Measurements from ENCODE around the gene DHRS7. TPM values are rescaled to one million over a fixed set of nuclear protein-coding genes. Genes with fewer than 3 reads are reported as not detected.

The DHRS7 gene
- total and polyA plus RNA-seq, 7 experiments from 2014 or later, result 29.9 to 118 (median 48.0) TPM

- DNase-seq (no peak), ATAC-seq (peak; percentile 8)
- no peaks in the 10 kb centered on the region for H3K27me3 ChIP-seq (ENCODE audit: control insufficient read depth in 2 of 2, insufficient read depth in 2 of 2, low read length in 2 of 2)
- H3K9me3 ChIP-seq (ENCODE audit: control insufficient read depth in 2 of 3, low read length in 3 of 3), result no peaks in the 10 kb centered on the region
- H3K27me3 Mint-ChIP-seq, result no peaks in the 10 kb centered on the region
- peaks cover 0 to 14% (median 4%) of the 10 kb centered on the region in 5 donors for H3K36me3 Mint-ChIP-seq
- H3K9me3 Mint-ChIP-seq, result no peaks in the 10 kb centered on the region
- CTCF ChIA-PET, result interaction anchor here (1.1 to 1.5 kb wide), 2 partner anchors 23 to 199 kb away, joined by 3 read pairs; no protein-coding TSS in a partner anchor
- H3K36me3 ChIP-seq (ENCODE audit: control insufficient read depth in 2 of 3, insufficient read depth in 3 of 3, low read length in 3 of 3), result peaks cover 0 to 5% (median 0%) of the 10 kb centered on the region in 3 experiments
- peak overlapping the region in 3 of 10 donors; percentile 8 to 17 (median 10) for H3K4me3 Mint-ChIP-seq
- no peak overlapping the region for H3K4me3 ChIP-seq (ENCODE audit: low read length)
- peaks cover 17 to 34% of the 10 kb centered on the region in 2 donors for H3K4me1 ChIP-seq (ENCODE audit: control insufficient read depth in 2 of 2, insufficient read depth in 2 of 2, low read length in 2 of 2)
- H3K27ac Mint-ChIP-seq, result peak overlapping the region in 8 of 9 donors; percentile 33 to 91 (median 80)
- H3K4me1 Mint-ChIP-seq, result peaks cover 33 to 83% (median 73%) of the 10 kb centered on the region in 7 donors
- no peak overlapping the region for H3K27ac ChIP-seq (ENCODE audit: low read depth, low read length)
- POLR2A ChIA-PET, result interaction anchor here (1.0 to 1.4 kb wide), 6 partner anchors 9 to 87 kb away, joined by 3 to 6 read pairs (median 4); partner anchors contain the start of gene PPM1A
- intact Hi-C loops (cut with micrococcal nuclease), result loop anchor here in 1 of 2 donors (5.0 to 10.0 kb wide), 3 partner anchors 821 to 1737 kb away; partner anchors contain the start of genes DAAM1, KIAA0586, SLC38A6 and TIMM9
Observed at GRCh38 chr14:60161196-60162107, 3.7 kb downstream of the DHRS7 start.

DNA sequence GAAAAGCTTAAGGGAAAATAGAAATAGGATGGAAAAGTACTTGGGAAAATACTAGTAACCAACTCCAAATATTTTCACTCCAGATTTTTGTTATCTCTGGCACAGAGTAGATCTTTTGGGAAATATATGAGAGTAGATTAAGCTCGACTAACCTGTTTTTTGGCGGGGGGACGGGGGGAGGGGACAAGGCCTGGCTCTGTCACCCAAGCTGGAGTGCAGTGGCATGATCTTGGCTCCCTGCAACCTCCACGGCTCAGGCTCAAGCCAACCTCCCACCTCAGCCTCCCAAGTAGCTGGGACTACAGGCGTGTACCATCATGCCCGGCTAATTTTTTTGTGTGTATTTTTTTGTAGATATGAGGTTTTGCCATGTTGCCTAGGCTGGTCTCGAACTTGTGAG lies 4.8 kb downstream of the DHRS7 start:
- Mint-ChIP-seq H3K4me1 (peaks cover 35 to 83% (median 73%) of the 10 kb centered on the region in 7 donors), H3K27ac (peak overlapping the region in 4 of 9 donors; percentile 36 to 63 (median 50))

GRCh38 chr14:60154671-60155070 lies 10.5 kb downstream of the DHRS7 start:
- Mint-ChIP-seq H3K9me3 (no peaks in the 10 kb centered on the region), H3K27ac (peak overlapping the region; percentile 4 to 87 (median 65)), H3K27me3 (no peaks in the 10 kb centered on the region), H3K4me1 (peaks cover 44 to 82% (median 76%) of the 10 kb centered on the region in 7 donors), H3K36me3 (peaks cover 0 to 37% (median 21%) of the 10 kb centered on the region in 5 donors), H3K4me3 (peak overlapping the region in 7 of 10 donors; percentile 0 to 33 (median 14))
- ATAC-seq, result no peak
- intact Hi-C loops (cut with micrococcal nuclease), result loop anchor here in 1 of 2 donors (5.0 kb wide), 1 partner anchor 93 kb away; the partner anchor contains the start of gene PPM1A
- no peak overlapping the region for H3K4me3 ChIP-seq (ENCODE audit: low read length)
- ChIA-PET CTCF (interaction anchor here (0.5 to 1.1 kb wide), 2 partner anchors 11 to 89 kb away, joined by 3 to 4 read pairs; partner anchors contain the start of gene DHRS7), POLR2A (interaction anchor here (5.8 kb wide), 1 partner anchor 10 kb away, joined by 39 read pairs; the partner anchor contains the start of gene DHRS7)
- H3K36me3 ChIP-seq (ENCODE audit: control insufficient read depth in 2 of 3, insufficient read depth in 3 of 3, low read length in 3 of 3), result peaks cover 0 to 5% (median 0%) of the 10 kb centered on the region in 3 experiments
- H3K4me1 ChIP-seq (ENCODE audit: control insufficient read depth in 2 of 2, insufficient read depth in 2 of 2, low read length in 2 of 2), result peaks cover 23 to 28% of the 10 kb centered on the region in 2 donors
- H3K27me3 ChIP-seq (ENCODE audit: control insufficient read depth in 2 of 2, insufficient read depth in 2 of 2, low read length in 2 of 2), result no peaks in the 10 kb centered on the region
- no peaks in the 10 kb centered on the region for H3K9me3 ChIP-seq (ENCODE audit: control insufficient read depth in 2 of 3, low read length in 3 of 3)
- peak overlapping the region; percentile 47 for H3K27ac ChIP-seq (ENCODE audit: low read depth, low read length)
- DNase-seq, result no peak

More for the DNA sequence above, 4.8 kb downstream of the DHRS7 start:
- no peaks in the 10 kb centered on the region for H3K9me3 ChIP-seq (ENCODE audit: control insufficient read depth in 2 of 3, low read length in 3 of 3)
- Mint-ChIP-seq H3K36me3 (peaks cover 0 to 16% (median 7%) of the 10 kb centered on the region in 5 donors), H3K27me3 (no peaks in the 10 kb centered on the region), H3K4me3 (no peak overlapping the region), H3K9me3 (no peaks in the 10 kb centered on the region)
- H3K27me3 ChIP-seq (ENCODE audit: control insufficient read depth in 2 of 2, insufficient read depth in 2 of 2, low read length in 2 of 2), result no peaks in the 10 kb centered on the region
- H3K27ac ChIP-seq (ENCODE audit: low read depth, low read length), result no peak overlapping the region
- peaks cover 0 to 5% (median 0%) of the 10 kb centered on the region in 3 experiments for H3K36me3 ChIP-seq (ENCODE audit: control insufficient read depth in 2 of 3, insufficient read depth in 3 of 3, low read length in 3 of 3)
- ChIA-PET POLR2A (interaction anchor here (0.7 to 1.2 kb wide), 3 partner anchors 23 to 170 kb away, joined by 3 read pairs; partner anchors contain the start of gene PPM1A), CTCF (interaction anchor here (1.1 to 1.5 kb wide), 3 partner anchors 24 to 198 kb away, joined by 3 read pairs; no protein-coding TSS in a partner anchor)
- H3K4me3 ChIP-seq (ENCODE audit: low read length), result no peak overlapping the region
- H3K4me1 ChIP-seq (ENCODE audit: control insufficient read depth in 2 of 2, insufficient read depth in 2 of 2, low read length in 2 of 2), result peaks cover 7 to 24% of the 10 kb centered on the region in 2 donors
- no peak for DNase-seq
- ATAC-seq, result no peak
- intact Hi-C loops (cut with micrococcal nuclease), result loop anchor here in 1 of 2 donors (5.0 to 10.0 kb wide), 3 partner anchors 822 to 1736 kb away; partner anchors contain the start of genes DAAM1, KIAA0586, SLC38A6 and TIMM9

- Mint-ChIP-seq H3K36me3 (peaks cover 0 to 42% (median 23%) of the 10 kb centered on the region in 5 donors), H3K9me3 (no peaks in the 10 kb centered on the region), H3K27me3 (no peaks in the 10 kb centered on the region), H3K4me1 (peaks cover 38 to 75% (median 69%) of the 10 kb centered on the region in 7 donors), H3K27ac (peak overlapping the region; percentile 4 to 87 (median 73)), H3K4me3 (peak overlapping the region in 5 of 10 donors; percentile 8 to 46 (median 31))
- POLR2A ChIA-PET, result interaction anchor here (1.0 to 5.8 kb wide), 2 partner anchors 11 to 63 kb away, joined by 4 to 39 read pairs; partner anchors contain the start of gene DHRS7
- CTCF ChIA-PET, result interaction anchor here (0.5 to 1.9 kb wide), 4 partner anchors 8 to 88 kb away, joined by 3 to 7 read pairs (median 4); partner anchors contain the start of gene DHRS7
- ATAC-seq, result peak; percentile 26
- Histone ChIP-seq H3K36me3 (ENCODE audit: control insufficient read depth in 2 of 3, insufficient read depth in 3 of 3, low read length in 3 of 3) (peaks cover 0 to 5% (median 0%) of the 10 kb centered on the region in 3 experiments), H3K9me3 (ENCODE audit: control insufficient read depth in 2 of 3, low read length in 3 of 3) (no peaks in the 10 kb centered on the region), H3K4me3 (ENCODE audit: low read length) (no peak overlapping the region), H3K27ac (ENCODE audit: low read depth, low read length) (peak overlapping the region; percentile 47), H3K4me1 (ENCODE audit: control insufficient read depth in 2 of 2, insufficient read depth in 2 of 2, low read length in 2 of 2) (peaks cover 23 to 26% of the 10 kb centered on the region in 2 donors), H3K27me3 (ENCODE audit: control insufficient read depth in 2 of 2, insufficient read depth in 2 of 2, low read length in 2 of 2) (no peaks in the 10 kb centered on the region)
- no peak for DNase-seq
- intact Hi-C loops (cut with micrococcal nuclease), result loop anchor here in 1 of 2 donors (5.0 kb wide), 1 partner anchor 93 kb away; the partner anchor contains the start of gene PPM1A
Observed at GRCh38 chr14:60153991-60154390, 11.2 kb downstream of the DHRS7 start.

- POLR2A ChIA-PET, result interaction anchor here (0.7 to 5.8 kb wide), 6 partner anchors 9 to 123 kb away, joined by 3 to 39 read pairs (median 4); partner anchors contain the start of gene DHRS7
- Histone ChIP-seq H3K27ac (ENCODE audit: low read depth, low read length) (peak overlapping the region; percentile 52), H3K4me1 (ENCODE audit: control insufficient read depth in 2 of 2, insufficient read depth in 2 of 2, low read length in 2 of 2) (peaks cover 23% of the 10 kb centered on the region in 2 donors), H3K36me3 (ENCODE audit: control insufficient read depth in 2 of 3, insufficient read depth in 3 of 3, low read length in 3 of 3) (peaks cover 0 to 19% (median 3%) of the 10 kb centered on the region in 3 experiments), H3K4me3 (ENCODE audit: low read length) (no peak overlapping the region), H3K9me3 (ENCODE audit: control insufficient read depth in 2 of 3, low read length in 3 of 3) (no peaks in the 10 kb centered on the region), H3K27me3 (ENCODE audit: control insufficient read depth in 2 of 2, insufficient read depth in 2 of 2, low read length in 2 of 2) (no peaks in the 10 kb centered on the region)
- Mint-ChIP-seq H3K36me3 (peaks cover 4 to 50% (median 34%) of the 10 kb centered on the region in 5 donors), H3K4me3 (peak overlapping the region in 8 of 10 donors; percentile 3 to 43 (median 36)), H3K27me3 (no peaks in the 10 kb centered on the region), H3K27ac (peak overlapping the region; percentile 84 to 94 (median 88)), H3K4me1 (peaks cover 28 to 56% (median 48%) of the 10 kb centered on the region in 7 donors), H3K9me3 (peaks cover 0 to 2% (median 0%) of the 10 kb centered on the region in 11 donors)
- peak; percentile 13 to 69 (median 60) for DNase-seq
- CTCF ChIA-PET, result interaction anchor here (1.1 to 1.2 kb wide), 2 partner anchors 13 to 32 kb away, joined by 3 to 4 read pairs; partner anchors contain the start of gene DHRS7
- intact Hi-C loops (cut with micrococcal nuclease), result loop anchor here (1.0 to 5.0 kb wide), 3 partner anchors 13 to 96 kb away; partner anchors contain the start of genes PCNX4 (in 2 of the 2) and PPM1A (in 1 of the 2)
- ATAC-seq, result peak; percentile 98
Observed at GRCh38 chr14:60151715-60152114, 13.5 kb downstream of the DHRS7 start.
